ENCODE results near the gene UBXN6. TPM values are rescaled to one million over a fixed set of nuclear protein-coding genes. Genes with fewer than 3 reads are reported as not detected.

UBXN6 gene
- total RNA-seq, 1 donor from 2014 or later, result 47.9 TPM

DNA sequence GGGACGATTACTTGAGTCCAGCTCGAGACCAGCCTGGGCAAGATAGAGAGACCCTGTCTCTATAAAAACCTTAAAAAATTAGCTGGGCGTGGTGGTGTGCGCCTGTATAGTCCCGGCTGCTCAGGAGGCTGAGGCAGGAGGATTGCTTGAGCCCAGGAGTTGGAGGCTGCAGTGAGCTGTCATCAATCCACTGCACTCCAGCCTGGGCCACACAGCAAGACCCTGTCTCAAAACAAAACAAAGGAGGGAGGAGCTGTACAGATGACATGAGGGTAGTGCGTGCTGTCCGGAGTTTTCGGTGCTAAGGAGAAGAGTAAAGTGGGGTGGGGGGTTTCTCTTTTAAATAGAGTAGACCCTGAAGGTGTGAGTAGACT, 37.1 kb upstream of the UBXN6 start:
- Mint-ChIP-seq H3K4me1 (ENCODE audit: low read depth, unreplicated experiment) (no peaks in the 10 kb centered on the region), H3K9me3 (ENCODE audit: unreplicated experiment) (peaks cover 4% of the 10 kb centered on the region), H3K27me3 (ENCODE audit: unreplicated experiment) (peaks cover 3% of the 10 kb centered on the region), H3K36me3 (ENCODE audit: unreplicated experiment) (peaks cover 5% of the 10 kb centered on the region), H3K4me3 (ENCODE audit: unreplicated experiment) (no peak overlapping the region), H3K27ac (ENCODE audit: unreplicated experiment) (peak overlapping the region; percentile 62)
- TF ChIP-seq, protein P1, sequence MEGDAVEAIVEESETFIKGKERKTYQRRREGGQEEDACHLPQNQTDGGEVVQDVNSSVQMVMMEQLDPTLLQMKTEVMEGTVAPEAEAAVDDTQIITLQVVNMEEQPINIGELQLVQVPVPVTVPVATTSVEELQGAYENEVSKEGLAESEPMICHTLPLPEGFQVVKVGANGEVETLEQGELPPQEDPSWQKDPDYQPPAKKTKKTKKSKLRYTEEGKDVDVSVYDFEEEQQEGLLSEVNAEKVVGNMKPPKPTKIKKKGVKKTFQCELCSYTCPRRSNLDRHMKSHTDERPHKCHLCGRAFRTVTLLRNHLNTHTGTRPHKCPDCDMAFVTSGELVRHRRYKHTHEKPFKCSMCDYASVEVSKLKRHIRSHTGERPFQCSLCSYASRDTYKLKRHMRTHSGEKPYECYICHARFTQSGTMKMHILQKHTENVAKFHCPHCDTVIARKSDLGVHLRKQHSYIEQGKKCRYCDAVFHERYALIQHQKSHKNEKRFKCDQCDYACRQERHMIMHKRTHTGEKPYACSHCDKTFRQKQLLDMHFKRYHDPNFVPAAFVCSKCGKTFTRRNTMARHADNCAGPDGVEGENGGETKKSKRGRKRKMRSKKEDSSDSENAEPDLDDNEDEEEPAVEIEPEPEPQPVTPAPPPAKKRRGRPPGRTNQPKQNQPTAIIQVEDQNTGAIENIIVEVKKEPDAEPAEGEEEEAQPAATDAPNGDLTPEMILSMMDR (IDR thresholded peaks at IDR 0.05; ENCODE audit: partially characterized antibody, unreplicated experiment), result no peak
- no peak for DNase-seq

DNA sequence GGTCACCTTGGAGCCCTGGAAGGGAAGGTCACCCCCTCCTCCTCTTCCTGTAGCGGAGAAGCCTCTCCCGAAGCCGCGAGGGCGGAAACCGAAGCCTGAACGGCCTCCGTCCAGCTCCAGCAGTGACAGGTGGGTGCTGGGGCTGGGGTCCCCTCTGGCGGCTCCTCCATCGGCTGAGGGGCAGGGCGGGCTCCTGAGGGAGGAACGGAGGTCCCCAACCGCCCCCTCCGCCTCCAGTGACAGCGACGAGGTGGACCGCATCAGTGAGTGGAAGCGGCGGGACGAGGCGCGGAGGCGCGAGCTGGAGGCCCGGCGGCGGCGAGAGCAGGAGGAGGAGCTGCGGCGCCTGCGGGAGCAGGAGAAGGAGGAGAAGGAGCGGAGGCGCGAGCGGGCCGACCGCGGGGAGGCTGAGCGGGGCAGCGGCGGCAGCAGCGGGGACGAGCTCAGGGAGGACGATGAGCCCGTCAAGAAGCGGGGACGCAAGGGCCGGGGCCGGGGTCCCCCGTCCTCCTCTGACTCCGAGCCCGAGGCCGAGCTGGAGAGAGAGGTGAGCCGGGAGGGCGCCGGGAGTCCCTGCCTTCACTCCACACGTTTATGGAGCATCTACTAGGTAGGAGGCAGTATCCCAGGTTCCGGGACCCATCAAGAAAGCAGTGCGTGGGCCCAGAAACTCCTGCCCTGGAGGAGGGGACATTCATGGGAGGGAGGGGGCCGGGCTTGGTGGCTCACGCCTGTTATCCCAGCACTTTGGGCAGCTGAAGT, 36.5 kb upstream of the UBXN6 start:
- no peak overlapping the region for H3K4me3 Mint-ChIP-seq (ENCODE audit: unreplicated experiment)
- H3K36me3 Mint-ChIP-seq (ENCODE audit: unreplicated experiment), result peaks cover 5% of the 10 kb centered on the region
- H3K9me3 Mint-ChIP-seq (ENCODE audit: unreplicated experiment), result peaks cover 4% of the 10 kb centered on the region
- peaks cover 3% of the 10 kb centered on the region for H3K27me3 Mint-ChIP-seq (ENCODE audit: unreplicated experiment)
- peak; percentile 6 for DNase-seq
- H3K4me1 Mint-ChIP-seq (ENCODE audit: low read depth, unreplicated experiment), result no peaks in the 10 kb centered on the region
- TF ChIP-seq, protein P1 (IDR thresholded peaks at IDR 0.05; ENCODE audit: partially characterized antibody, unreplicated experiment), result no peak
- no peak overlapping the region for H3K27ac Mint-ChIP-seq (ENCODE audit: unreplicated experiment)

DNA sequence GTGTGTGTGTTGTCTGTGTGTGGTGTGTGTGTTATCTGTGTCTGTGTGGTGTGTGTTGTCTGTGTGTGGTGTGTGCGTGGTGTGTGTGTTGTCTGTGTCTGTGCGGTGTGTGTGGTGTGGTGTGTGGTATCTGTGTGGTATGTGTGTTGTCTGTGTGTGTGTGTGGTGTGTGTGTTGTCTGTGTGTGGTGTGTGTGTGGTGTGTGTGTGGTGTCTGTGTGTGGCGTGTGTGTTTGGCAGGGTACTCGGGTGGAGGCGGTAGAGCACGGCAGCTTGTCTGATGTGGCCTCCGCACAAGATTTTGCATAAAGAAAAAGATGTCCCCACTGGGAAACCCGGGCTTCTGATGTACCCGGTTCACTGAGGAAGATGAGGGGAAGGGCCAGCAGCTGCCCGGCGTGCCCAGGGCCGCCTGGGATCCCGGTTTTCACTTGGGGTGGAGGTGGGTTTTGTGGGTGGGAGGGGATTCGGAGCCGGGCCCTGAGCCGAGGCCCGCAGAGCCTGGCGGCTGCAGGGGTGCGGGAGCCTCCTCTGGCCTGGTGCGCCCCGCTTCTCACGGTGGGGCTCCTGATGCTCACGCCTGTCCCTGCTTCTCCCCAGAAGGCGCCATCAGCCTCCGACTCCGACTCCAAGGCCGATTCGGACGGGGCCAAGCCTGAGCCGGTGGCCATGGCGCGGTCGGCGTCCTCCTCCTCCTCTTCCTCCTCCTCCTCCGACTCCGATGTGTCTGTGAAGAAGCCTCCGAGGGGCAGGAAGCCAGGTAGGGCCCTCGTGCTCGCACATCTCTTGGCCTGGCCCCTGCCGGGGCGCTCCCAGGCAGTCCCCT, 35.7 kb upstream of the UBXN6 start:
- H3K27ac Mint-ChIP-seq (ENCODE audit: unreplicated experiment), result no peak overlapping the region
- no peak for DNase-seq

DNA sequence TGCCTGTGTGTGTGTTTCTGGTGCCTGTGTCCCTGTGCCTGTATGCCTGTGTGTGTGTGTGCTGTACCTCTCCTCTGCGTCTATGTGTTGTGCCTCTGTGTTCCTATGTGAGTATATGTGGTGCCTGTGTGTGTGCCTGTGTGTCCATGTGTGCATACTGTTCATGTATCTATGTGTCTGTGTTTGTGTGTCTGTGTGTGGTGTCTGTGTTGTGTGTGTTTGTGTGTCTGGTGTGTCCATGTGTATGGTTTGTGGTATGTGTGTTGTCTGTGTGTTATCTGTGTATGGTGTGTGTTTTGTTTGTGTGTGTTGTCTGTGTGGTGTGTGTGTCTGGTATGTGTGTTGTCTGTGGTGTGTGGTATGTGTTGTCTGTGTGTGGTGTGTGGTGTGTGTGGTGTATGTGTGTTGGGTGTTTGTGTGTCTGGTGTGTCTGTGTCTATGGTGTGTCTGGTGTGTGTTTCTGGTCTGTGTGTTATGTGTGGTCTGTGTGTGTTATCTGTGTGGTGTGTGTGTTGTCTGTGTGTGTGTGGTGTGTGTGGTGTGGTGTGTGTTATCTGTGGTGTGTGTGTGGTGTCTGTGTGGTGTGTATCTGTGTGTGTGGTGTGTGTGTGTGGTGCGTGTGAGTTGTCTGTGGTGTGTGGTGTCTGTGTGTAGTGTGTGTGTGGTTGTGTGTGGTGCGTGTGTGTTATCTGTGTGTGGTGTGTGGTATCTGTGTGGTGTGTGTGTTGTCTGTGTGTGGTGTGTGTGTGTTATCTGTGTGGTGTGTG, 34.9 kb upstream of the UBXN6 start:
- no peak for DNase-seq
- Mint-ChIP-seq H3K36me3 (ENCODE audit: unreplicated experiment) (peaks cover 5% of the 10 kb centered on the region), H3K27me3 (ENCODE audit: unreplicated experiment) (peaks cover 3% of the 10 kb centered on the region), H3K4me1 (ENCODE audit: low read depth, unreplicated experiment) (no peaks in the 10 kb centered on the region), H3K4me3 (ENCODE audit: unreplicated experiment) (no peak overlapping the region), H3K27ac (ENCODE audit: unreplicated experiment) (no peak overlapping the region), H3K9me3 (ENCODE audit: unreplicated experiment) (peaks cover 4% of the 10 kb centered on the region)
- TF ChIP-seq, protein P1 (IDR thresholded peaks at IDR 0.05; ENCODE audit: partially characterized antibody, unreplicated experiment), result no peak

More for the DNA sequence above, 35.7 kb upstream of the UBXN6 start:
- Mint-ChIP-seq H3K27me3 (ENCODE audit: unreplicated experiment) (peaks cover 3% of the 10 kb centered on the region), H3K4me3 (ENCODE audit: unreplicated experiment) (no peak overlapping the region), H3K36me3 (ENCODE audit: unreplicated experiment) (peaks cover 5% of the 10 kb centered on the region), H3K4me1 (ENCODE audit: low read depth, unreplicated experiment) (no peaks in the 10 kb centered on the region), H3K9me3 (ENCODE audit: unreplicated experiment) (peaks cover 4% of the 10 kb centered on the region)
- TF ChIP-seq, protein P1 (IDR thresholded peaks at IDR 0.05; ENCODE audit: partially characterized antibody, unreplicated experiment), result no peak

Data from glutamatergic neuron (in vitro differentiated cells).